TTC549 (cell line): ENCODE data around the gene AP3M1.
"Not testable (repeated sequence)": the region's sequence is repeated elsewhere in the genome, so short reads cannot be mapped to it uniquely, and the experiment has no call there.

Experiments
- FAIRE-seq: peaks from 2 replicates; lab custom pipeline; 2012; peaks lifted over from hg19 to GRCh38; lab: Jason Lieb, UNC

The AP3M1 gene, protein sequence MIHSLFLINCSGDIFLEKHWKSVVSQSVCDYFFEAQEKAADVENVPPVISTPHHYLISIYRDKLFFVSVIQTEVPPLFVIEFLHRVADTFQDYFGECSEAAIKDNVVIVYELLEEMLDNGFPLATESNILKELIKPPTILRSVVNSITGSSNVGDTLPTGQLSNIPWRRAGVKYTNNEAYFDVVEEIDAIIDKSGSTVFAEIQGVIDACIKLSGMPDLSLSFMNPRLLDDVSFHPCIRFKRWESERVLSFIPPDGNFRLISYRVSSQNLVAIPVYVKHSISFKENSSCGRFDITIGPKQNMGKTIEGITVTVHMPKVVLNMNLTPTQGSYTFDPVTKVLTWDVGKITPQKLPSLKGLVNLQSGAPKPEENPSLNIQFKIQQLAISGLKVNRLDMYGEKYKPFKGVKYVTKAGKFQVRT

GRCh38 chr10:74150204-74150989 is at the start of gene AP3M1:
Gene AP3M1 (minus strand): TSS chr10:74150828. CDS start chr10:74138379, 12,449 bp downstream.
- no peak for FAIRE-seq

GRCh38 chr10:74199315-74199714 is 48.7 kb upstream of the AP3M1 start:
- FAIRE-seq = no peak

- no peak for FAIRE-seq
Observed at GRCh38 chr10:74194999-74195398, 44.4 kb upstream of the AP3M1 start.

DNA sequence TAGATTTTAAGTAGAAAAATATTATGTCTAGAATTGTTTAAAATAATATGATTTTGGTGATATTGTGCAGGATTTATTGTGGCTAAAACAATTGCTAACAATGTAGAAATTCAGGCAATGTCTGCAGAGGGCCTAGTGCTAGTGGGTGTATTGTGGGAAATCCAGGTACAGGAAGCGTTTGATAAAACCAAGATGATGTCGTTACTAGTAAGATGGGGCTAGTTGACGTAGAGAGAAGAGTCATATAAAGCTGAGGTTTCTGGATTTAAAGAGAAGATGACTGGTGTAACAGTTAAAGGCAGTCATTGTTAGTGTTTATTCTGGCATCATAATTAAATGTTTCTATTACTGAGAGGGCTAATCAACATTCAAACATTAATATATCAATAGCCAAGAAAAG is 43.9 kb upstream of the AP3M1 start:
- FAIRE-seq = no peak

DNA sequence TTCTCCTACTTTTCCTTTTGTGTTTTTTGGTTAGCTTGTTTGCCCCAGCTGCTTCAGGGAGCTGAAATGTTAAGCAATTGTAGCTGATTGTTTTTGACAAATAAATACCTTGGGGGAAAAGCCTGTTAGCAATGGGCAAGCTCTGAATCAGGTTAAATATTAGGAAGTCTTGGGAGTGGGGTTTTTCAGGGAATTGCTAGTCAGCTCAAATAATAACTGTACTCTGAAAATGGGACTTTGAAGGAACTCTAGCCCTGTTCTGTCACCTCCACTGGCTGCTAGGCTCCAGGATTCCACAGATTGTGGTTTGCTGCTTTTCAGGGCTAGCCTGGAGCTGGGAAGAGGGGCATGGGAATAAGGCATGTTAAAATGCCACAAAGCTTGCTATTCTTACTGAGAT is 39.9 kb upstream of the AP3M1 start:
- no peak for FAIRE-seq

- FAIRE-seq = no peak
Observed at GRCh38 chr10:74189999-74190421, 39.4 kb upstream of the AP3M1 start.

- not testable (repeated sequence) for FAIRE-seq
Observed at GRCh38 chr10:74188617-74189016, 38.0 kb upstream of the AP3M1 start.

GRCh38 chr10:74187237-74187636 is 36.6 kb upstream of the AP3M1 start:
- FAIRE-seq = no peak

GRCh38 chr10:74186678-74187077 is 36.0 kb upstream of the AP3M1 start:
- no peak for FAIRE-seq

DNA sequence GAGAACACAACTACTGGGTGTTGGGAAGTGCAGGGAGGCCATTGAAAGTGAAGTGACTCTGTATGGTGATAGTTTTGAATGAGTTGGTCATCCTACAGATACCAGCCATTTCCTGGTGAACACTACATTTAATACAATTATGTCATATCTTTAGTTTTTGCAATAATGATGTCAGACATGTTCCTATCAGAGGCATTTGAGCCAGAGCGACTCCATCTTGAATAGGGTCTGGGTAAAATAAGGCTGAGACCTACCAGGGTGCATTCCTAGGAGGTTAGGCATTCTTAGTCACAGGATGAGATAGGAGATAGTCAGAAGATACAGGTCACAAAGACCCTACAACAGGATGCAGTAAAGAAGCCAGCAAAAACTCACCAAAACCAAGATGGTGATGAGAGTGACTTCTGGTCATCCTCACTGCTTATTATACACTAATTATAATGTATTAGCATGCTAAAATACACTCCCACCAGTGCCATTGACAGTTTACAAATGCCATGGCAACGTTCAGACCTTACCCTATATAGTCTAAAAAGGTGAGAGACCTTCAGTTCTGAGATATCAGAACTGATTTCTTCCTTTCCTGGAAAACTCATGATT is 28.6 kb upstream of the AP3M1 start:
- no peak for FAIRE-seq

- FAIRE-seq = no peak
Observed at GRCh38 chr10:74178042-74178791, 27.6 kb upstream of the AP3M1 start.

- FAIRE-seq = no peak
Observed at GRCh38 chr10:74177140-74177677, 26.6 kb upstream of the AP3M1 start.

- peak; percentile 13 for FAIRE-seq
Observed at GRCh38 chr10:74176380-74177139, 25.9 kb upstream of the AP3M1 start.

GRCh38 chr10:74175510-74176379 is 25.1 kb upstream of the AP3M1 start:
- no peak for FAIRE-seq

GRCh38 chr10:74174521-74174920 is 23.9 kb upstream of the AP3M1 start:
- no peak for FAIRE-seq

DNA sequence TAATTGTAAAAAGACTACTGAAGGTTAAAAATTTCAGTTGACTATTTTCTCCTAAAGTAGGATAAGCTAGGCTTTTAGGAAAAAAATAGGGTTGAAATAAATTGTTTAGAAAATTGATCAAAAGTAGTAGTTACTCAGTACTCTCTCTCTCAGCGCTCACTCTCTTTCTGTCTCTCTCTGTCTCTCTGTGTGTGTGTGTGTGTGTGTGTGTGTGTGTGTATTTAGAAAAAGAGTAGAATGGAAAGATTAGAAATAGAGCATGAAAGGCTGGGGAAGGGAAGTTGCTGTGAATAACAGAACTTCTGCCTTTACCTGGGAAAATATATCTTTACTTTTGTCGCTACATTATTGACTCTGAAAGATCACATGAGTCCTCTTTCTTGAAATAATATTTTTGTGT is 21.0 kb upstream of the AP3M1 start:
- FAIRE-seq = no peak

GRCh38 chr10:74167443-74167842 is 16.8 kb upstream of the AP3M1 start:
- FAIRE-seq = no peak

GRCh38 chr10:74165530-74165901 is 14.9 kb upstream of the AP3M1 start:
- FAIRE-seq = no peak

DNA sequence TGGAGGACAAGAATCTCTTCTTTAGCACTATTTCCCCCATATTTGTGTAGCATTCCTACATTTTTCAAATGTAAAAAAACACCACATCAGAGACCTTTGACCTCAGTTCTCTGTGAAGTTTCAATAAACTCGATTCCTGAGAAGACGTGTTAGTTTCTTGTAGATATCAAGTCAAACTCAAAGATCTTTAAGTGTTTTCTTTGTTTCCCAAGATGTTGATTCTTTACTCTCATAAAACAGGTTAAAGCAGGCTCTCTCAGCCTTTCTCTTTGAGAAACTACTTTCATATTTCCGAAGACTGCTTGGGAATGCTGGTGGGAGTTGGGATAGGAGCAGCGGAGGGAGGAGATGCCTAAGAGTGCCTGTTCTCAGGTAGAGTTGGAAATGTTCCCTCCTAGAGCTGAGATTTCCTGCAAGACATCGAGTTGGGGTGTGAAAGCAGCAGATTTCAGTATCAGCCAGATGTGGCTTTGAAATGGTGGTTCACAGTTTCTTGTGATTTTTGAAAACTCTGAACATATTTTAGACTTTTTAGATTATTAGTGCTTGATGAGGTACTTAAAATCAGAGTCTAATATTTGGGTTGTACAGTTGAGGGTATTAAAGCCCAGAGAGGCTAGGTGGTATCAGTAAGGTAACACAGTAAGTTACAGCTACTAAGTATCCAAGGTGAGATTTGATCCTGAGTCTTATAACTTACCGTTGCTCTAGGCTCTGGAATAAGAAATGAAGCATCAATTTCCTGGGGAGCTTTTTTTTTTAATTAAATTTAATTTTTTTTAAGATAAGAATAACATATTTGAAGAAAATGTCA is 14.3 kb upstream of the AP3M1 start:
- FAIRE-seq = no peak
